Measurements from ENCODE around the gene CRTAC1. TPM values are rescaled to one million over a fixed set of nuclear protein-coding genes. Genes with fewer than 3 reads are reported as not detected.

CRTAC1 gene
- total and polyA plus RNA-seq, 2 experiments from 2014 or later, result 0.47 to 1.2 TPM

- no peak overlapping the region for H3K27ac Mint-ChIP-seq
- H3F3A ChIP-seq (replicated peaks; ENCODE audit: low read depth), result no peaks in the 10 kb centered on the region
- peaks cover 7% of the 10 kb centered on the region for H3K27me3 Mint-ChIP-seq (ENCODE audit: insufficient read depth, low read depth, poor library complexity)
- H3K9me2 ChIP-seq (ENCODE audit: insufficient read depth), result no peaks in the 10 kb centered on the region
- no peaks in the 10 kb centered on the region for H3K36me3 Mint-ChIP-seq (ENCODE audit: low read depth)
- no peaks in the 10 kb centered on the region for H3K79me2 ChIP-seq (replicated peaks; ENCODE audit: insufficient read depth)
- H4K20me1 ChIP-seq (replicated peaks; ENCODE audit: insufficient read depth), result no peaks in the 10 kb centered on the region
- no peak overlapping the region for H3K27ac ChIP-seq (ENCODE audit: low read depth)
- peaks cover 9% of the 10 kb centered on the region; the same call in 2 of the 3 replicates for H3K4me1 Mint-ChIP-seq
- H3K4me3 ChIP-seq, result no peak overlapping the region
- no peak overlapping the region for H3K4me3 Mint-ChIP-seq
- no peaks in the 10 kb centered on the region for H3K36me3 ChIP-seq (ENCODE audit: insufficient read depth)
- H3K9me3 Mint-ChIP-seq, result no peaks in the 10 kb centered on the region
- H2AFZ ChIP-seq, result no peak overlapping the region
- no peak for TF ChIP-seq EZH2 (IDR thresholded peaks at IDR 0.05; ENCODE audit: low read depth, unreplicated experiment)
- TF ChIP-seq EZH2phosphoT487 (IDR thresholded peaks at IDR 0.05; ENCODE audit: unreplicated experiment), result no peak
- TF ChIP-seq JUNB (IDR thresholded peaks at IDR 0.05; ENCODE audit: unreplicated experiment), result no peak
- TF ChIP-seq ETS1 (IDR thresholded peaks at IDR 0.05), result no peak
- TF ChIP-seq CTCF (conservative IDR thresholded peaks at IDR 0.05; ENCODE audit: low read depth in 2 of 2), result no peak
- no peak for TF ChIP-seq POLR2AphosphoS5 (IDR thresholded peaks at IDR 0.05; ENCODE audit: low read depth)
- ATAC-seq (peak; percentile 11; the same call in 2 of the 3 replicates), DNase-seq (ENCODE audit: low spot score) (no peak)
- no peak overlapping the region for H3K4me2 ChIP-seq
- H3K4me1 ChIP-seq (ENCODE audit: insufficient read depth), result no peaks in the 10 kb centered on the region; the same call in 1 of the 2 replicates
- H3K27me3 ChIP-seq (ENCODE audit: insufficient read depth), result no peaks in the 10 kb centered on the region
Observed at GRCh38 chr10:97914171-97914836, 116.1 kb downstream of the CRTAC1 start.

- Histone ChIP-seq H3K4me1 (ENCODE audit: insufficient read depth) (no peaks in the 10 kb centered on the region; the same call in 1 of the 2 replicates), H3K36me3 (ENCODE audit: insufficient read depth) (no peaks in the 10 kb centered on the region), H3K9me2 (ENCODE audit: insufficient read depth) (no peaks in the 10 kb centered on the region), H4K20me1 (replicated peaks; ENCODE audit: insufficient read depth) (no peaks in the 10 kb centered on the region), H3K4me3 (no peak overlapping the region), H2AFZ (no peak overlapping the region), H3F3A (replicated peaks; ENCODE audit: low read depth) (no peaks in the 10 kb centered on the region), H3K79me2 (replicated peaks; ENCODE audit: insufficient read depth) (no peaks in the 10 kb centered on the region), H3K4me2 (no peak overlapping the region), H3K27ac (ENCODE audit: low read depth) (no peak overlapping the region), H3K27me3 (ENCODE audit: insufficient read depth) (no peaks in the 10 kb centered on the region)
- no peak overlapping the region for H3K27ac Mint-ChIP-seq
- DNase-seq (ENCODE audit: low spot score), result no peak
- H3K36me3 Mint-ChIP-seq (ENCODE audit: low read depth), result no peaks in the 10 kb centered on the region
- peaks cover 7% of the 10 kb centered on the region for H3K27me3 Mint-ChIP-seq (ENCODE audit: insufficient read depth, low read depth, poor library complexity)
- TF ChIP-seq ETS1 (IDR thresholded peaks at IDR 0.05), result no peak
- TF ChIP-seq REST (IDR thresholded peaks at IDR 0.05; ENCODE audit: unreplicated experiment), result no peak
- no peak for TF ChIP-seq POLR2AphosphoS5 (IDR thresholded peaks at IDR 0.05; ENCODE audit: low read depth)
- no peak for TF ChIP-seq CREB1 (CRISPR knock-in tag; IDR thresholded peaks at IDR 0.05; ENCODE audit: low read depth)
- TF ChIP-seq NANOG (IDR thresholded peaks at IDR 0.05; ENCODE audit: borderline replicate concordance), result no peak
- TF ChIP-seq ZNF114 (CRISPR knock-in tag; IDR thresholded peaks at IDR 0.05), result no peak
- H3K4me1 Mint-ChIP-seq, result peaks cover 11% of the 10 kb centered on the region; the same call in 2 of the 3 replicates
- ATAC-seq, result no peak
- no peak overlapping the region for H3K4me3 Mint-ChIP-seq
- no peaks in the 10 kb centered on the region for H3K9me3 Mint-ChIP-seq
Observed at GRCh38 chr10:97913614-97914013, 116.8 kb downstream of the CRTAC1 start.

All from GM23338 (cell line).